Chondrocyte (in vitro differentiated cells): Measurements from ENCODE around the gene PPP4C. TPM values are rescaled to one million over a fixed set of nuclear protein-coding genes. Genes with fewer than 3 reads are reported as not detected.
A peak's percentile ranks its signal among the peaks of the same experiment; 100 is the strongest.

Source experiments
- DNase-seq: peaks from one replicate; pipeline ENCODE4 v3.0.0; 2021; ENCODE audit warnings: mixed read lengths, low spot score
- H3K27ac Mint-ChIP-seq: one replicate; pipeline ENCODE4 v1.8.0; 2021; ENCODE audit warnings: mild to moderate bottlenecking, moderate library complexity, mixed read lengths; ENCODE audit not compliant: unreplicated experiment
- H3K27me3 Mint-ChIP-seq: 2 replicates; pipeline ENCODE4 v1.8.0; 2021; ENCODE audit warnings: low read depth, mixed read lengths
- H3K36me3 Mint-ChIP-seq: 2 replicates; pipeline ENCODE4 v1.8.0; 2021; ENCODE audit warnings: low read depth, mixed read lengths
- H3K4me1 Mint-ChIP-seq: 2 replicates; pipeline ENCODE4 v1.8.0; 2021; ENCODE audit warnings: low read depth, mild to moderate bottlenecking, mixed read lengths
- H3K4me3 Mint-ChIP-seq: one replicate; pipeline ENCODE4 v1.8.0; 2021; ENCODE audit warnings: mild to moderate bottlenecking, moderate library complexity, mixed read lengths; ENCODE audit not compliant: unreplicated experiment
- H3K9me3 Mint-ChIP-seq: 2 replicates; pipeline ENCODE4 v1.8.0; 2021; ENCODE audit warnings: low read depth, mixed read lengths
- total RNA-seq: library from RNA; stranded (reverse); gene quantifications from 3 replicates; pipeline ENCODE4 v1.2.1, GENCODE V29; 2021
- TF ChIP-seq, protein P1 (sequence below): fragments of 200-600 bp; sonication (generic); IDR thresholded peaks from 2 replicates; pipeline ENCODE4 v1.5.0; 2021; ENCODE audit warnings: antibody characterized with exemption, mild to moderate bottlenecking, moderate library complexity

The PPP4C gene
- total RNA-seq, 1 donor from 2014 or later = 81.0 TPM

DNA sequence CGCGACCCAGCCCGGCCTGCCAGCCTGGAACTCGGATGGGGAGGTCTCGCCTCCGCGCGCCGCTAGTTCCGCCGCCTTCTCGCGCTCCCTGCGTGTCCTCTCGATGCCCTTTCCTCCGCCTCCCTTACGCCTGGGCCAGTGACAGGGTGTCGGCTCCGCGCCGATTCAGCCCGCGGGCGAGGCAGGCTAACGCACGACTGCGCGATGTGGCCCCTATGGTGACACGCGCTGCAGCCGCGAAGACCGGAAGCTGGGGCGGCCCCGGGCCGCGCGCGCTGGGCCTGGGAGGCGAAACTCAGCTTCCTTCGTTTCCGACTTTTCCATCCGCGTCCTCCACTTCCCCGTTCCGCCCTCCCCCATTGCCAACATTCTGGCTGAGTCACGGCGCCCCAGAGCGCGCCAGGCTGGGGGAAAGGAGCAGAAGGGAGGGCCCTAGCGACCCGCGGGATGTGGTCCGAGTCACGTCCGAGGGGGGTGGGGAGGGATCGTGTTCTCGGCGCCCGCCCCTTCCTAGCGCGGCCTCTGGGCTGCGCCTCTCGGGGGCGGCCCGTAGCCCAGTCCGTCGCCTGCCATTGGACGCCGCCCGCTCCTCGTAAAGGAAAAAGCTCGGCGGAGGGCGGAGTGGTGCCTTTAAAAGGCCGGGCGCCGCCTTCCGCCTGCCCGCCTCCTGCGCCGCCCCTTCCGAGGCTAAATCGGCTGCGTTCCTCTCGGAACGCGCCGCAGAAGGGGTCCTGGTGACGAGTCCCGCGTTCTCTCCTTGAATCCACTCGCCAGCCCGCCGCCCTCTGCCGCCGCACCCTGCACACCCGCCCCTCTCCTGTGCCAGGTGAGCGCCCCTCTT is 10.5 kb upstream of the PPP4C start, which contains the start of gene ALDOA:
Gene ALDOA, plus strand, starts transcription at position 659 of the 841 bp plus-strand sequence. CDS start 1,138 bp downstream, outside the sequence.
- TF ChIP-seq, protein P1, sequence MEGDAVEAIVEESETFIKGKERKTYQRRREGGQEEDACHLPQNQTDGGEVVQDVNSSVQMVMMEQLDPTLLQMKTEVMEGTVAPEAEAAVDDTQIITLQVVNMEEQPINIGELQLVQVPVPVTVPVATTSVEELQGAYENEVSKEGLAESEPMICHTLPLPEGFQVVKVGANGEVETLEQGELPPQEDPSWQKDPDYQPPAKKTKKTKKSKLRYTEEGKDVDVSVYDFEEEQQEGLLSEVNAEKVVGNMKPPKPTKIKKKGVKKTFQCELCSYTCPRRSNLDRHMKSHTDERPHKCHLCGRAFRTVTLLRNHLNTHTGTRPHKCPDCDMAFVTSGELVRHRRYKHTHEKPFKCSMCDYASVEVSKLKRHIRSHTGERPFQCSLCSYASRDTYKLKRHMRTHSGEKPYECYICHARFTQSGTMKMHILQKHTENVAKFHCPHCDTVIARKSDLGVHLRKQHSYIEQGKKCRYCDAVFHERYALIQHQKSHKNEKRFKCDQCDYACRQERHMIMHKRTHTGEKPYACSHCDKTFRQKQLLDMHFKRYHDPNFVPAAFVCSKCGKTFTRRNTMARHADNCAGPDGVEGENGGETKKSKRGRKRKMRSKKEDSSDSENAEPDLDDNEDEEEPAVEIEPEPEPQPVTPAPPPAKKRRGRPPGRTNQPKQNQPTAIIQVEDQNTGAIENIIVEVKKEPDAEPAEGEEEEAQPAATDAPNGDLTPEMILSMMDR = peak; percentile 1
- peaks cover 48% of the 10 kb centered on the region for H3K4me1 Mint-ChIP-seq
- peaks cover 28% of the 10 kb centered on the region for H3K36me3 Mint-ChIP-seq
- H3K27me3 Mint-ChIP-seq = no peaks in the 10 kb centered on the region
- peak within 1 kb of the TSS; percentile 98 for H3K27ac Mint-ChIP-seq
- H3K9me3 Mint-ChIP-seq = no peaks in the 10 kb centered on the region
- DNase-seq = peak; percentile 99
- H3K4me3 Mint-ChIP-seq = peak within 1 kb of the TSS; percentile 93

DNA sequence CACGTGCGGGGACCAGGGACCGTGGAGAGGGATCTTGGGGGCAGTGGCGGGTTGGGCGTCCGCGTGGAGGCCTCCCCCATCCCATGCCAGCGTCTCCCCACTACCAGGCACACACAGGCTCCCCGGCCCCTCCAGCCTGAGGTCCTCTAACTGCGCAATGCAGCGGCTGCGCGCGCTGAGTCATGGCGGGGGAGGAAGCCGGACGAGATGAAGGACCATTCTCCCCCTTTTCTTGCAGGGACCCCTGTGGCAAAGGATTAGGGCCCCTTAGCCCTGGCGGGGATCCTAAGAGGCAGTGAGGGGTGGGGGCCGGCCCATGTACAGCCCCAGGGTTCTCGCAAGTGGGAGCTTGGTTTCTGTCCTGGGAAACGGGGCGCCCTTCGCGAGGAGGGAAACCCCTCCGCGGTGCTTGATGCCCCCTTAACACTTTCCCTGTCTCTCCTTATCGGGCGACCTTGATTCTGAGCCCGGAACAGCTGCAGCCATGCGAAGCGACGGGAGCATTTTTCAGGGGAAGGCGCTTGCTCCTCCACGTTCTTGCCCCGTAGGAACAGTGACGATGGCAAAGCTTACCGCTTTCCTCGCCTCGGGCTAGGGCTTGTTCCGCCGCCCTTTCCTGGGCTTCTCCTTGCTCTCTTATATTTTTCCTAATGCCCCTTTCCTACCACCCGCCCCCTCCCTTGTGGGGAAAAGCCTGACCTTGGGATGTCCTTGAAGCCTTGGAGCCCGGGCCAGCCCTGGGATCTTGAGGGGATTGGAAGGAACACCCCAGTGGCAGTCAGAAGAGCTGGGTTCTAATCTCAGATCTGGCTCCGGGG is 9.6 kb upstream of the PPP4C start:
- TF ChIP-seq, protein P1 = no peak
- peaks cover 50% of the 10 kb centered on the region for H3K4me1 Mint-ChIP-seq
- DNase-seq = no peak
- no peaks in the 10 kb centered on the region for H3K9me3 Mint-ChIP-seq
- H3K4me3 Mint-ChIP-seq = peak overlapping the region; percentile 93
- H3K27me3 Mint-ChIP-seq = no peaks in the 10 kb centered on the region
- peaks cover 28% of the 10 kb centered on the region for H3K36me3 Mint-ChIP-seq
- peak overlapping the region; percentile 94 for H3K27ac Mint-ChIP-seq

DNA sequence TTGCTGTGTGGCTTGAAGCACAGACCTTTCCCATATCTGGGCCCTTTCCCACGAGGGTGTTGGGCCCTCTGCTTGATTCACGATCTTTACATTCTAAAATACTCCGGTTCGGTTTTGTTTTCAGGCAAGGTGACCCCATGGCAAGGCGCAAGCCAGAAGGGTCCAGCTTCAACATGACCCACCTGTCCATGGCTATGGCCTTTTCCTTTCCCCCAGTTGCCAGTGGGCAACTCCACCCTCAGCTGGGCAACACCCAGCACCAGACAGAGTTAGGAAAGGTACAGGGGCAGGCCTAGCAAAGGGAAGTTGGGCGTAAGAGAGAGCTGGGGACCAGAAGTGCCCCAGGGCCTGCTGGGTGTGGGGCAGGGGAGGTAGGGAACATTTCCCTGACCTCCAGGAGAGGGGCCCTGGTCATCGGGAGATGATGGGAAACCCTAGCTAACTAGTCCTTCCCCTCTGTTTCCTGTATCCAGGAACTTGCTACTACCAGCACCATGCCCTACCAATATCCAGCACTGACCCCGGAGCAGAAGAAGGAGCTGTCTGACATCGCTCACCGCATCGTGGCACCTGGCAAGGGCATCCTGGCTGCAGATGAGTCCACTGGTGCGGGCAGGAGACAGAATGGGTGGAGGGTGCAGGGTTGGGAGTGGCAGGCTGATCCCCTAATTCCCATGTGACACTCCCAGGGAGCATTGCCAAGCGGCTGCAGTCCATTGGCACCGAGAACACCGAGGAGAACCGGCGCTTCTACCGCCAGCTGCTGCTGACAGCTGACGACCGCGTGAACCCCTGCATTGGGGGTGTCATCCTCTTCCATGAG is 8.8 kb upstream of the PPP4C start:
- DNase-seq = no peak
- peak overlapping the region; percentile 94 for H3K27ac Mint-ChIP-seq
- no peaks in the 10 kb centered on the region for H3K27me3 Mint-ChIP-seq
- H3K9me3 Mint-ChIP-seq = no peaks in the 10 kb centered on the region
- H3K36me3 Mint-ChIP-seq = peaks cover 32% of the 10 kb centered on the region
- H3K4me1 Mint-ChIP-seq = peaks cover 50% of the 10 kb centered on the region
- peak overlapping the region; percentile 93 for H3K4me3 Mint-ChIP-seq
- TF ChIP-seq, protein P1 = no peak

DNA sequence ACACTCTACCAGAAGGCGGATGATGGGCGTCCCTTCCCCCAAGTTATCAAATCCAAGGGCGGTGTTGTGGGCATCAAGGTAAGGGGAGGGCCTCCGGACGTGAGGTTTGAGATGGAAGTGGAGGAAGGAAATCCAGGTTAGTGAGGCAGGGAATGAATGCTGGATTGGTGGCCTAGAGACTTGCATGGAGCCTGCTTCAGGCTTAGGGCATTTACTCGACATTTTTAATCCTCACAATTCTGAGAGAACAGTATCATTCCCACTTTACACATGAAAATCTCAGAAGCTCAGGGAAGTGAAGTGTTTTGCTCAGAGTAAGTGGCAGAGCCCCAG is 8.2 kb upstream of the PPP4C start:
- TF ChIP-seq, protein P1 = no peak
- peak overlapping the region; percentile 93 for H3K4me3 Mint-ChIP-seq
- DNase-seq = no peak
- H3K9me3 Mint-ChIP-seq = no peaks in the 10 kb centered on the region
- no peaks in the 10 kb centered on the region for H3K27me3 Mint-ChIP-seq
- H3K36me3 Mint-ChIP-seq = peaks cover 34% of the 10 kb centered on the region
- H3K4me1 Mint-ChIP-seq = peaks cover 53% of the 10 kb centered on the region
- H3K27ac Mint-ChIP-seq = peak overlapping the region; percentile 94
